IMR-90 (cell line): Measurements from ENCODE around the gene SLC26A1. TPM values are rescaled to one million over a fixed set of nuclear protein-coding genes. Genes with fewer than 3 reads are reported as not detected.

Experiments used
- ATAC-seq: fragments of 200-7000 bp; cut with Tn5 transposase; 2 replicates; pipeline ENCODE4 v1.9.1; 2020; ENCODE audit warnings: low read depth, mild to moderate bottlenecking, moderate library complexity
- BruUV-seq: library from RNA; stranded (reverse); fragments of 400-500 nt; replicated peaks from 2 replicates; lab custom pipeline; 2021; lab: Mats Ljungman, UMichigan
- CTCF ChIA-PET: fragments of 300-600 bp; formaldehyde crosslinking; extraction: SDS; loops from one replicate; lab custom pipeline; 2021; ENCODE audit warnings: antibody characterized with exemption; lab: Yijun Ruan, JAX
- POLR2A ChIA-PET: fragments of 300-600 bp; sonication (Branson Sonifier 250); formaldehyde crosslinking; loops from one replicate; lab custom pipeline; 2022; ENCODE audit warnings: antibody characterized with exemption; ENCODE audit not compliant: unreplicated experiment; lab: Charles Lee
- DNase-seq: peaks from one replicate; pipeline ENCODE4 v3.0.0; 2013
- H2AFZ ChIP-seq: replicated peaks from 2 replicates; pipeline ENCODE3; 2013; ENCODE audit warnings: low read length, mild to moderate bottlenecking; ENCODE audit not compliant: poor library complexity
- H2AK5ac ChIP-seq: 2 replicates; pipeline ENCODE4 v1.6.1; 2013; ENCODE audit warnings: low read depth, low read length, inconsistent platforms
- H2AK9ac ChIP-seq: replicated peaks from 2 replicates; pipeline ENCODE3; 2013; ENCODE audit warnings: mild to moderate bottlenecking, low read depth, low read length, moderate library complexity; ENCODE audit not compliant: poor library complexity
- H2BK120ac ChIP-seq: 2 replicates; pipeline ENCODE4 v1.6.1; 2013; ENCODE audit warnings: low read depth, low read length, inconsistent platforms
- H2BK15ac ChIP-seq: 3 replicates; pipeline ENCODE4 v1.6.1; 2013; ENCODE audit warnings: low read depth, low read length, inconsistent platforms
- H2BK20ac ChIP-seq: 2 replicates; pipeline ENCODE4 v1.6.1; 2013; ENCODE audit warnings: low read depth, mild to moderate bottlenecking, inconsistent platforms, low read length, moderate library complexity
- H2BK5ac ChIP-seq: 2 replicates; pipeline ENCODE4 v1.6.1; 2013; ENCODE audit warnings: mild to moderate bottlenecking, low read depth, low read length, inconsistent platforms; ENCODE audit not compliant: poor library complexity, severe bottlenecking
- H3K14ac ChIP-seq: replicated peaks from 2 replicates; pipeline ENCODE4 v1.6.1; 2013; ENCODE audit warnings: low read depth, low read length, inconsistent platforms
- H3K18ac ChIP-seq: 2 replicates; pipeline ENCODE4 v1.6.1; 2013; ENCODE audit warnings: low read depth, low read length, control low read depth
- H3K23ac ChIP-seq: 2 replicates; pipeline ENCODE4 v1.6.1; 2013; ENCODE audit warnings: low read depth, low read length, inconsistent platforms
- H3K27ac ChIP-seq: 2 replicates; pipeline ENCODE4 v1.5.1; 2013; ENCODE audit warnings: mild to moderate bottlenecking, control low read depth, low read length; ENCODE audit not compliant: insufficient read depth
- H3K27me3 ChIP-seq: 2 replicates; pipeline ENCODE4 v1.6.1; 2013; ENCODE audit warnings: low read length; ENCODE audit not compliant: control insufficient read depth, insufficient read depth
- H3K36me3 ChIP-seq: 2 replicates; pipeline ENCODE4 v1.6.1; 2013; ENCODE audit warnings: low read length, mixed read lengths; ENCODE audit not compliant: control insufficient read depth, insufficient read depth
- H3K4ac ChIP-seq: 2 replicates; pipeline ENCODE4 v1.6.1; 2013; ENCODE audit warnings: low read depth, low read length, inconsistent platforms
- H3K4me1 ChIP-seq: 2 replicates; pipeline ENCODE4 v1.6.1; 2013; ENCODE audit warnings: low read length, mixed read lengths; ENCODE audit not compliant: control insufficient read depth, insufficient read depth
- H3K4me2 ChIP-seq: 2 replicates; pipeline ENCODE4 v1.6.1; 2013; ENCODE audit warnings: low read depth, mild to moderate bottlenecking, control low read depth, low read length, moderate library complexity
- H3K4me3 ChIP-seq: 2 replicates; pipeline ENCODE4 v1.5.1; 2013; ENCODE audit warnings: low read depth, mild to moderate bottlenecking, control low read depth, low read length, moderate library complexity; ENCODE audit not compliant: insufficient read depth
- H3K56ac ChIP-seq: 2 replicates; pipeline ENCODE4 v1.6.1; 2013; ENCODE audit warnings: low read length, inconsistent platforms; ENCODE audit not compliant: insufficient read depth; ENCODE audit errors: extremely low read depth
- H3K79me1 ChIP-seq, 2 experiments: 2 replicates each; pipeline ENCODE4 v1.6.1; 2013; ENCODE audit warnings: low read length in 2 of 2, inconsistent platforms in 1 of 2, low read depth in 1 of 2
- H3K9ac ChIP-seq: 2 replicates; pipeline ENCODE4 v1.6.1; 2013; ENCODE audit warnings: low read depth, low read length, control low read depth
- H3K9me1 ChIP-seq: 2 replicates; pipeline ENCODE4 v1.6.1; 2013; ENCODE audit warnings: low read length, inconsistent platforms; ENCODE audit not compliant: insufficient read depth
- H3K9me3 ChIP-seq: 2 replicates; pipeline ENCODE4 v1.6.1; 2013; ENCODE audit warnings: low read length; ENCODE audit not compliant: control insufficient read depth, insufficient read depth
- H4K20me1 ChIP-seq: 2 replicates; pipeline ENCODE4 v1.6.1; 2013; ENCODE audit warnings: low read length, inconsistent platforms; ENCODE audit not compliant: insufficient read depth
- H4K5ac ChIP-seq: 2 replicates; pipeline ENCODE4 v1.6.1; 2013; ENCODE audit warnings: mild to moderate bottlenecking, low read depth, low read length, control low read depth
- H4K8ac ChIP-seq, 2 experiments: 2 replicates each; pipeline ENCODE4 v1.6.1; 2013; ENCODE audit warnings: low read depth in 2 of 2, low read length in 2 of 2, control low read depth in 1 of 2, inconsistent platforms in 1 of 2
- H4K91ac ChIP-seq: 2 replicates; pipeline ENCODE4 v1.6.1; 2013; ENCODE audit warnings: low read depth, low read length, inconsistent platforms; ENCODE audit not compliant: insufficient read depth
- BHLHE40 ChIP-seq: fragments of 150-350 bp; IDR thresholded peaks from 2 replicates; pipeline ENCODE4 v1.6.1; 2016; ENCODE audit warnings: mild to moderate bottlenecking, low read depth, low read length
- CEBPB ChIP-seq: IDR thresholded peaks from 2 replicates; pipeline ENCODE4 v1.6.1; 2012; ENCODE audit warnings: low read depth, low read length, improper control_type of control experiment
- CHD1 ChIP-seq: IDR thresholded peaks from 2 replicates; pipeline ENCODE4 v1.6.1; 2012; ENCODE audit warnings: low read depth, low read length, improper control_type of control experiment
- CTCF ChIP-seq: conservative IDR thresholded peaks from 2 replicates; pipeline ENCODE4 v1.5.1; 2012; ENCODE audit warnings: mild to moderate bottlenecking, low read depth, low read length, improper control_type of control experiment
- FOS ChIP-seq: fragments of 150-350 bp; IDR thresholded peaks from 2 replicates; pipeline ENCODE4 v1.6.1; 2016; ENCODE audit warnings: low read depth, low read length
- MAZ ChIP-seq: IDR thresholded peaks from 2 replicates; pipeline ENCODE4 v1.6.1; 2012; ENCODE audit warnings: low read depth, mild to moderate bottlenecking, low read length, improper control_type of control experiment, moderate library complexity, borderline replicate concordance
- MXI1 ChIP-seq: IDR thresholded peaks from 2 replicates; pipeline ENCODE4 v1.6.1; 2012; ENCODE audit warnings: low read depth, mild to moderate bottlenecking, low read length, moderate library complexity, borderline replicate concordance
- NFE2L2 ChIP-seq: fragments of 150-350 bp; IDR thresholded peaks from 2 replicates; pipeline ENCODE4 v1.6.1; 2016; ENCODE audit warnings: low read depth, mild to moderate bottlenecking, low read length
- POLR2A ChIP-seq: IDR thresholded peaks from 2 replicates; pipeline ENCODE4 v1.6.1; 2012; ENCODE audit warnings: mild to moderate bottlenecking, low read depth, low read length
- RAD21 ChIP-seq: IDR thresholded peaks from 2 replicates; pipeline ENCODE4 v1.6.1; 2012; ENCODE audit warnings: low read length, improper control_type of control experiment
- RFX5 ChIP-seq: IDR thresholded peaks from 2 replicates; pipeline ENCODE4 v1.8.0; 2012; ENCODE audit warnings: low read depth, mild to moderate bottlenecking, low read length, moderate library complexity
- WGBS, 2 experiments: methylation state at CpG; one replicate each; pipeline versions ENCODE4 v1.1.5 to v1.1.7; 2013; ENCODE audit warnings: missing lambda C conversion rate in 2 of 2; ENCODE audit not compliant: insufficient read length in 1 of 2; ENCODE audit errors: extremely low coverage in 2 of 2; 5-methylcytosine and 5-hydroxymethylcytosine counted together
- dilution Hi-C: fragments of 300-500 bp; cut with HindIII; formaldehyde crosslinking; loops from one replicate; pipeline ENCODE4 v1.14.3; 2018; ENCODE audit warnings: low sequenced_read_pairs; ENCODE audit not compliant: unreplicated experiment
- in situ Hi-C: fragments of 300-500 bp; cut with MboI; formaldehyde crosslinking; loops from 3 replicates; pipeline ENCODE4 v1.14.3; 2019; ENCODE audit warnings: low sequenced_read_pairs, inconsistent platforms, mixed read lengths
- intact Hi-C: fragments of 100-400 bp; cut with micrococcal nuclease; formaldehyde crosslinking; loops from 2 replicates; pipeline ENCODE4 v1.10.0; 2022
- polyA plus RNA-seq, 3 experiments: library from polyadenylated mRNA; depleted of rRNA; stranded (reverse); fragments of >200 nt; gene quantifications; 2 replicates each; pipeline ENCODE4 v1.2.3, GENCODE V29; 2012; ENCODE audit warnings: low replicate concordance in 1 of 3
- total RNA-seq: library from RNA; depleted of rRNA; stranded (reverse); fragments of >200 nt; gene quantifications from 2 replicates; pipeline ENCODE4 v1.2.3, GENCODE V29; 2012
- TF ChIP-seq, protein P1 (sequence below): fragments of 150-350 bp; IDR thresholded peaks from 2 replicates; pipeline ENCODE4 v1.6.1; 2017; ENCODE audit warnings: mild to moderate bottlenecking, antibody characterized with exemption, low read length, low read depth

SLC26A1 gene
- total and polyA plus RNA-seq, 2 of the 4 experiments (the other 2 are of a cell fraction): 0.09 TPM; not detected in 1

DNA sequence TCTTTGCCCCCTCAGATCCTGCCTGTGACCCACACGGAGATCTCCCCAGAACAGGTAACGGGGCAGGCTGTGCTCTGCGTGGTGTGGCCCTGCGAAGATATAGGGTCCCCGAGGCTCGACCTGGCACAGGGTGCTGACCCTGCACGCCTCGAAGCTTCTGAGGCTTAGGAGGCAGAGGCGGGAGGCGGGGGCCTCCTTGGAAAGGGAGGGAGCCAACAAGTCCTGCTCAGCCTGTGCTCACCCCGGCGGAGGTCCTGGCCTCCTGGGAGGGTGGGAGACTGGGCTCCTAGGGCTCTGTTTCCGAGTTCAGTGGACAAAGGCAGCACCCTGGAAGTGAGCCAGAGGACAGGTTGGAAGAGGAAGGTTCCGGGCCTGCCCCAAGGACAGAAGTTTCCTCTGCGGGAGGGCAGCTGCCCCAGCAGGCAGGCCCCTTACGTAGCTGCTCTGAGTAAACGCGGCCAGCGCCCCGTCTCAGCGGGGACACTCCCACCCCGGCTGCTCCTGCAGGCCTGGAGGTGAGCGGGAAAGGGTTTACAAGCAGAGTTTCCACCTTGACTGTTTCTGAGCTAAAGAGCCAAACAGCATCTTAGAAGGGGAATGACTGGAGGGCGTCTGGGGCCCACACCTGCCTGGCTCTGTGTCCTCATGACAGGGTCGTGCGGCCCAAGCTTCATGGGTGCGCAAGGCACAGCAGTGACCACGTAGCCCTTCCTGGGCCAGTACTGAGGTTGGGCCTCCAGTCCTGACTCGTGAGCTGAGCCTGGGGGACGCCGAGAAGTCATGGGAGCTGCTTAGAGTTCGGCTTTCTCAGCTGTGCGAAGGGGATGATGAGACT, 44.9 kb downstream of the SLC26A1 start (continued):
- no peak for TF ChIP-seq NFE2L2

DNA sequence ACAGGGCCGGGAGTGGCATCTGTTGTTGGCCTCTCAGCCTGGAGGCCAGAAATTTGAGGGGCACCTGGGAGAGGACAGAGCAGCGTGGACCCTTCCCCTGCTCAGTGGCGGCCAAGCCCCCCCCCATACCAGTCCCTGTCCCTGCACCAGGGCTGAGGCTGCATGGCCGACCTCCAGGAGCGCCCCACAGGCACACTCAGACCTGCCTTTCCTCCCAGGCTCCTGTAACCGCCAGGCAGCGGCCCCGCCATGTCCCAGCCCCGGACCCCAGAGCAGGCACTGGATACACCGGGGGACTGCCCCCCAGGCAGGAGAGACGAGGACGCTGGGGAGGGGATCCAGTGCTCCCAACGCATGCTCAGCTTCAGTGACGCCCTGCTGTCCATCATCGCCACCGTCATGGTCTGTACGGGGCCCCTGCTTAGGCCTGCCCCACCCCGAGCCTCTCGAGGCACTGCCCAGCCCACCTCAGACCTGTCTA, 45.7 kb downstream of the SLC26A1 start:
- Histone ChIP-seq H2AFZ (no peak overlapping the region), H2AK5ac (no peak overlapping the region), H3K23ac (no peak overlapping the region), H3K56ac (no peak overlapping the region), H4K91ac (no peak overlapping the region), H4K8ac (no peak overlapping the region), H3K27ac (no peak overlapping the region), H2BK15ac (no peak overlapping the region), H2BK20ac (no peak overlapping the region), H3K14ac (no peak overlapping the region), H3K9me1 (0 out of 2 replicates have a peak, but pooled peaks cover 3% of the 10 kb centered on the region), H3K18ac (no peak overlapping the region), H3K79me1 (0 out of 4 replicates have a peak, but pooled peaks cover 0 to 8% of the 10 kb centered on the region in 2 experiments), H2BK5ac (no peak overlapping the region), H3K27me3 (no peaks in the 10 kb centered on the region), H3K9me3 (no peaks in the 10 kb centered on the region), H3K9ac (no peak overlapping the region), H3K4ac (no peak overlapping the region), H2AK9ac (no peak overlapping the region), H3K4me3 (no peak overlapping the region), H4K20me1 (peaks cover 20% of the 10 kb centered on the region), H3K4me1 (peaks cover 6% of the 10 kb centered on the region; the same call in 1 of the 2 replicates), H4K5ac (no peak overlapping the region), H2BK120ac (no peak overlapping the region), H3K36me3 (no peaks in the 10 kb centered on the region; the same call in 1 of the 2 replicates), H3K4me2 (no peak overlapping the region)
- in situ Hi-C loops: no loop called here
- ChIA-PET CTCF (no interaction called here), POLR2A (no interaction called here)
- no TSS peak for BruUV-seq
- WGBS, 2 experiments: 86% methylated on average over 12 of the region's 19 CpGs; no CpG with 5 or more reads in 1 of the 2 experiments
- intact Hi-C loops: no loop called here
- ATAC-seq: no peak
- DNase-seq: no peak
- dilution Hi-C loops: no loop called here
- TF ChIP-seq CTCF (no peak), RFX5 (no peak), CHD1 (no peak), FOS (no peak), CEBPB (no peak), MAZ (no peak), POLR2A (no peak), MXI1 (no peak), BHLHE40 (no peak), RAD21 (no peak)
- TF ChIP-seq, protein P1, sequence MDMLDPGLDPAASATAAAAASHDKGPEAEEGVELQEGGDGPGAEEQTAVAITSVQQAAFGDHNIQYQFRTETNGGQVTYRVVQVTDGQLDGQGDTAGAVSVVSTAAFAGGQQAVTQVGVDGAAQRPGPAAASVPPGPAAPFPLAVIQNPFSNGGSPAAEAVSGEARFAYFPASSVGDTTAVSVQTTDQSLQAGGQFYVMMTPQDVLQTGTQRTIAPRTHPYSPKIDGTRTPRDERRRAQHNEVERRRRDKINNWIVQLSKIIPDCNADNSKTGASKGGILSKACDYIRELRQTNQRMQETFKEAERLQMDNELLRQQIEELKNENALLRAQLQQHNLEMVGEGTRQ: no peak
